Mucosa of descending colon (tissue), 3 donors: Measurements from ENCODE around the gene SCT. TPM values are rescaled to one million over a fixed set of nuclear protein-coding genes. Genes with fewer than 3 reads are reported as not detected.

ENCODE experiments used
- ATAC-seq: fragments of 200-7000 bp; cut with Tn5 transposase; one replicate; pipeline ENCODE4 v1.9.1; 2020; ENCODE audit warnings: mild to moderate bottlenecking, moderate library complexity
- DNase-seq, 3 donors: peaks; one replicate each; pipeline ENCODE4 v3.0.0-alpha.2; 2020
- H3K36me3 ChIP-seq: fragments of 200-600 bp; one replicate; pipeline ENCODE4 v1.8.0; 2021; ENCODE audit warnings: low read depth, mild to moderate bottlenecking
- H3K4me1 ChIP-seq: fragments of 200-600 bp; one replicate; pipeline ENCODE4 v1.8.0; 2021; ENCODE audit warnings: low read depth, mild to moderate bottlenecking
- H3K4me3 ChIP-seq: fragments of 200-600 bp; one replicate; pipeline ENCODE4 v1.8.0; 2021; ENCODE audit warnings: mild to moderate bottlenecking
- H3K9me3 ChIP-seq: fragments of 200-600 bp; one replicate; pipeline ENCODE4 v1.8.0; 2021; ENCODE audit warnings: mild to moderate bottlenecking
- CTCF ChIP-seq: fragments of 200-600 bp; IDR thresholded peaks from one replicate; pipeline ENCODE4 v1.8.0; 2022; ENCODE audit warnings: antibody characterized with exemption, mild to moderate bottlenecking
- intact Hi-C, 2 donors: fragments of 100-400 bp; cut with DNase I in 1 of 2; cut with micrococcal nuclease in 1 of 2; formaldehyde crosslinking; loops; one replicate each; pipeline versions ENCODE4 v1.11.0 to v1.11.1; 2022; cut with DNase I, micrococcal nuclease
- total RNA-seq, 3 donors: library from RNA; stranded (reverse); fragmentation: NEBNext Ultra II Directional in 2 of 3; extraction: Animal tissue kit (Norgen Biotek cat#: 25700) in 2 of 3; gene quantifications; one replicate each; pipeline versions ENCODE4 v1.2.1 to v1.2.4, GENCODE V29; 2021 to 2023
- donor health status: DM: no; HTN: no; CAD: no; lungs with moderate emphysema.
- donor health status: DM: no; HTN: no; CAD: no.
- donor health status: DM: no; HTN: yes; CAD: no.

SCT gene
- total RNA-seq, 3 donors from 2014 or later = 1.0 TPM; not detected in 1

- no peaks in the 10 kb centered on the region for H3K36me3 ChIP-seq
- ATAC-seq (no peak), DNase-seq (no peak)
These were observed 19.2 kb upstream of the SCT start for GRCh38 chr11:646214-646613.

GRCh38 chr11:645536-645935 lies 18.6 kb upstream of the SCT start:
- ATAC-seq (no peak), DNase-seq (no peak)
- no peak overlapping the region for H3K4me3 ChIP-seq
- TF ChIP-seq CTCF = no peak
- H3K4me1 ChIP-seq = no peaks in the 10 kb centered on the region
- intact Hi-C loops = no loop called here
- H3K36me3 ChIP-seq = no peaks in the 10 kb centered on the region
- no peaks in the 10 kb centered on the region for H3K9me3 ChIP-seq

More at GRCh38 chr11:646214-646613, 19.2 kb upstream of the SCT start:
- TF ChIP-seq CTCF = no peak
- no peak overlapping the region for H3K4me3 ChIP-seq
- H3K9me3 ChIP-seq = no peaks in the 10 kb centered on the region
- intact Hi-C loops = no loop called here
- H3K4me1 ChIP-seq = no peaks in the 10 kb centered on the region

- Histone ChIP-seq H3K4me3 (no peak overlapping the region), H3K4me1 (no peaks in the 10 kb centered on the region), H3K9me3 (no peaks in the 10 kb centered on the region), H3K36me3 (no peaks in the 10 kb centered on the region)
- intact Hi-C loops = no loop called here
- DNase-seq = no peak
- TF ChIP-seq CTCF = no peak
- no peak for ATAC-seq
These were observed 17.1 kb upstream of the SCT start for GRCh38 chr11:643849-644738.

- DNase-seq = no peak
- intact Hi-C loops = no loop called here
- no peaks in the 10 kb centered on the region for H3K4me1 ChIP-seq
- no peaks in the 10 kb centered on the region for H3K9me3 ChIP-seq
- no peak for TF ChIP-seq CTCF
- H3K36me3 ChIP-seq = no peaks in the 10 kb centered on the region
- ATAC-seq = no peak
- H3K4me3 ChIP-seq = no peak overlapping the region
These were observed 16.4 kb upstream of the SCT start for GRCh38 chr11:643366-643765.

- intact Hi-C loops = no loop called here
- H3K9me3 ChIP-seq = no peaks in the 10 kb centered on the region
- H3K4me1 ChIP-seq = peaks cover 6% of the 10 kb centered on the region
- ATAC-seq = no peak
- TF ChIP-seq CTCF = no peak
- no peak overlapping the region for H3K4me3 ChIP-seq
- no peaks in the 10 kb centered on the region for H3K36me3 ChIP-seq
- DNase-seq = no peak
These were observed 14.9 kb upstream of the SCT start for GRCh38 chr11:641806-642370.
